Activated naive CD8-positive, alpha-beta T cell treated with anti-CD3 and anti-CD28 coated beads, Interleukin-2, amount 10 ng/mL, durations not matched to agents 7 days and 5 days (primary cell): ENCODE data around the gene CST1. TPM values are rescaled to one million over a fixed set of nuclear protein-coding genes. Genes with fewer than 3 reads are reported as not detected.
"Not testable (repeated sequence)": the region's sequence is repeated elsewhere in the genome, so short reads cannot be mapped to it uniquely, and the experiment has no call there.

ENCODE experiments used
- ATAC-seq: fragments of 150-1000 bp; cut with Tn5 transposase; one replicate; pipeline ENCODE4 v1.10.0; 2021; ENCODE audit warnings: low read depth, moderate library complexity
- POLR2A ChIA-PET: fragments of 350-600 bp; sonication (Branson Sonifier 250); formaldehyde crosslinking; loops from one replicate; lab custom pipeline; 2021; ENCODE audit warnings: antibody characterized with exemption; lab: Charles Lee
- DNase-seq: peaks from one replicate; pipeline ENCODE4 v3.0.0; 2021
- H3K27ac Mint-ChIP-seq: one replicate; pipeline ENCODE4 v1.8.0; 2022; ENCODE audit warnings: mild to moderate bottlenecking, mixed read lengths
- H3K27me3 Mint-ChIP-seq: one replicate; pipeline ENCODE4 v1.8.0; 2022; ENCODE audit warnings: mild to moderate bottlenecking, moderate library complexity, mixed read lengths
- H3K36me3 Mint-ChIP-seq: one replicate; pipeline ENCODE4 v1.8.0; 2021; ENCODE audit warnings: mild to moderate bottlenecking, mixed read lengths
- H3K4me1 Mint-ChIP-seq: one replicate; pipeline ENCODE4 v1.8.0; 2021; ENCODE audit warnings: mixed read lengths
- H3K4me3 Mint-ChIP-seq: one replicate; pipeline ENCODE4 v1.8.0; 2022; ENCODE audit warnings: mild to moderate bottlenecking, moderate library complexity, mixed read lengths
- H3K9me3 Mint-ChIP-seq: one replicate; pipeline ENCODE4 v1.8.0; 2021; ENCODE audit warnings: mixed read lengths
- total RNA-seq, 2 experiments: library from RNA; stranded (reverse); gene quantifications; one replicate each; pipeline ENCODE4 v1.2.3, GENCODE V29; 2021

CST1 gene
- total RNA-seq, 2 experiments from 2014 or later: not detected

- H3K4me1 Mint-ChIP-seq: no peaks in the 10 kb centered on the region
- H3K9me3 Mint-ChIP-seq: no peaks in the 10 kb centered on the region
- no peak overlapping the region for H3K4me3 Mint-ChIP-seq
- ATAC-seq: no peak
- no peak for DNase-seq
- H3K27me3 Mint-ChIP-seq: peaks cover 6% of the 10 kb centered on the region
- H3K27ac Mint-ChIP-seq: no peak overlapping the region
- POLR2A ChIA-PET: no interaction called here
- no peaks in the 10 kb centered on the region for H3K36me3 Mint-ChIP-seq
Measured at GRCh38 chr20:23770384-23770783, 19.6 kb upstream of the CST1 start.

GRCh38 chr20:23768520-23768919 is 17.8 kb upstream of the CST1 start:
- H3K4me1 Mint-ChIP-seq, H3K36me3 Mint-ChIP-seq, H3K27ac Mint-ChIP-seq, H3K27me3 Mint-ChIP-seq, POLR2A ChIA-PET, DNase-seq, H3K4me3 Mint-ChIP-seq, H3K9me3 Mint-ChIP-seq, ATAC-seq: not testable (repeated sequence)

GRCh38 chr20:23766531-23766930 is 15.8 kb upstream of the CST1 start:
- no peak overlapping the region for H3K27ac Mint-ChIP-seq
- peaks cover 6% of the 10 kb centered on the region for H3K27me3 Mint-ChIP-seq

GRCh38 chr20:23765578-23765977 is 14.8 kb upstream of the CST1 start:
- H3K4me1 Mint-ChIP-seq: no peaks in the 10 kb centered on the region
- H3K27me3 Mint-ChIP-seq: peaks cover 6% of the 10 kb centered on the region
- H3K27ac Mint-ChIP-seq: no peak overlapping the region

More at GRCh38 chr20:23766531-23766930, 15.8 kb upstream of the CST1 start:
- Mint-ChIP-seq H3K4me3 (no peak overlapping the region), H3K9me3 (no peaks in the 10 kb centered on the region), H3K36me3 (no peaks in the 10 kb centered on the region), H3K4me1 (no peaks in the 10 kb centered on the region)
- POLR2A ChIA-PET: no interaction called here
- ATAC-seq (no peak), DNase-seq (no peak)

GRCh38 chr20:23764630-23765029 is 13.9 kb upstream of the CST1 start:
- H3K27ac Mint-ChIP-seq, H3K9me3 Mint-ChIP-seq, POLR2A ChIA-PET, H3K4me1 Mint-ChIP-seq, H3K36me3 Mint-ChIP-seq, ATAC-seq, H3K4me3 Mint-ChIP-seq, H3K27me3 Mint-ChIP-seq, DNase-seq: not testable (repeated sequence)

More at GRCh38 chr20:23765578-23765977, 14.8 kb upstream of the CST1 start:
- H3K4me3 Mint-ChIP-seq: no peak overlapping the region
- no peak for DNase-seq
- no peaks in the 10 kb centered on the region for H3K9me3 Mint-ChIP-seq
- POLR2A ChIA-PET: no interaction called here
- no peak for ATAC-seq
- H3K36me3 Mint-ChIP-seq: no peaks in the 10 kb centered on the region

GRCh38 chr20:23763345-23763744 is 12.6 kb upstream of the CST1 start:
- H3K27ac Mint-ChIP-seq: no peak overlapping the region
- no peak overlapping the region for H3K4me3 Mint-ChIP-seq
- H3K27me3 Mint-ChIP-seq: peaks cover 5% of the 10 kb centered on the region
- H3K9me3 Mint-ChIP-seq: no peaks in the 10 kb centered on the region
- DNase-seq: no peak
- no peak for ATAC-seq
- H3K36me3 Mint-ChIP-seq: no peaks in the 10 kb centered on the region
- POLR2A ChIA-PET: no interaction called here
- no peaks in the 10 kb centered on the region for H3K4me1 Mint-ChIP-seq

GRCh38 chr20:23759306-23759940 is 8.7 kb upstream of the CST1 start:
- Mint-ChIP-seq H3K36me3 (no peaks in the 10 kb centered on the region), H3K27me3 (peaks cover 2% of the 10 kb centered on the region), H3K4me1 (no peaks in the 10 kb centered on the region), H3K9me3 (no peaks in the 10 kb centered on the region), H3K4me3 (no peak overlapping the region), H3K27ac (no peak overlapping the region)
- POLR2A ChIA-PET: no interaction called here
- no peak for ATAC-seq
- DNase-seq: no peak

- H3K4me1 Mint-ChIP-seq, H3K4me3 Mint-ChIP-seq: not testable (repeated sequence)
Measured at GRCh38 chr20:23756792-23757191, 6.1 kb upstream of the CST1 start.

GRCh38 chr20:23755131-23755611 is 4.4 kb upstream of the CST1 start:
- H3K36me3 Mint-ChIP-seq, H3K4me1 Mint-ChIP-seq, H3K27ac Mint-ChIP-seq, H3K9me3 Mint-ChIP-seq, H3K4me3 Mint-ChIP-seq, H3K27me3 Mint-ChIP-seq, POLR2A ChIA-PET, ATAC-seq, DNase-seq: not testable (repeated sequence)

More at GRCh38 chr20:23756792-23757191, 6.1 kb upstream of the CST1 start:
- H3K27me3 Mint-ChIP-seq, POLR2A ChIA-PET, H3K36me3 Mint-ChIP-seq, DNase-seq, H3K27ac Mint-ChIP-seq, H3K9me3 Mint-ChIP-seq, ATAC-seq: not testable (repeated sequence)

- POLR2A ChIA-PET: no interaction called here
- H3K4me3 Mint-ChIP-seq: no peak overlapping the region
- peaks cover 2% of the 10 kb centered on the region for H3K27me3 Mint-ChIP-seq
- ATAC-seq (no peak), DNase-seq (no peak)
- H3K4me1 Mint-ChIP-seq: no peaks in the 10 kb centered on the region
- H3K9me3 Mint-ChIP-seq: no peaks in the 10 kb centered on the region
- H3K36me3 Mint-ChIP-seq: no peaks in the 10 kb centered on the region
- H3K27ac Mint-ChIP-seq: no peak overlapping the region
Measured at GRCh38 chr20:23754731-23755130, 4.0 kb upstream of the CST1 start.

- no peaks in the 10 kb centered on the region for H3K4me1 Mint-ChIP-seq
- no peaks in the 10 kb centered on the region for H3K36me3 Mint-ChIP-seq
- no peak overlapping the region for H3K4me3 Mint-ChIP-seq
- no peak for DNase-seq
- peaks cover 2% of the 10 kb centered on the region for H3K27me3 Mint-ChIP-seq
- no peaks in the 10 kb centered on the region for H3K9me3 Mint-ChIP-seq
- POLR2A ChIA-PET: no interaction called here
- H3K27ac Mint-ChIP-seq: no peak overlapping the region
- ATAC-seq: no peak
Measured at GRCh38 chr20:23753589-23753988, 2.9 kb upstream of the CST1 start.

- Mint-ChIP-seq H3K9me3 (no peaks in the 10 kb centered on the region), H3K27me3 (peaks cover 2% of the 10 kb centered on the region), H3K27ac (no peak overlapping the region), H3K4me3 (no peak overlapping the region), H3K4me1 (no peaks in the 10 kb centered on the region), H3K36me3 (no peaks in the 10 kb centered on the region)
- no peak for ATAC-seq
- no peak for DNase-seq
- POLR2A ChIA-PET: no interaction called here
Measured at GRCh38 chr20:23753194-23753548, 2.4 kb upstream of the CST1 start.

GRCh38 chr20:23752481-23753193 is 1.9 kb upstream of the CST1 start:
- Mint-ChIP-seq H3K36me3 (no peaks in the 10 kb centered on the region), H3K4me3 (no peak overlapping the region), H3K4me1 (no peaks in the 10 kb centered on the region), H3K9me3 (no peaks in the 10 kb centered on the region), H3K27ac (no peak overlapping the region), H3K27me3 (peaks cover 1% of the 10 kb centered on the region)
- POLR2A ChIA-PET: no interaction called here
- ATAC-seq: no peak
- DNase-seq: no peak

- DNase-seq: no peak
Measured at GRCh38 chr20:23752019-23752418, 1.3 kb upstream of the CST1 start.

More at GRCh38 chr20:23752019-23752418, 1.3 kb upstream of the CST1 start:
- POLR2A ChIA-PET: no interaction called here
- Mint-ChIP-seq H3K27ac (no peak overlapping the region), H3K9me3 (no peaks in the 10 kb centered on the region), H3K4me3 (no peak overlapping the region), H3K27me3 (no peaks in the 10 kb centered on the region), H3K4me1 (no peaks in the 10 kb centered on the region), H3K36me3 (no peaks in the 10 kb centered on the region)
- no peak for ATAC-seq
